ENCODE data around the gene ZC2HC1C. TPM values are rescaled to one million over a fixed set of nuclear protein-coding genes. Genes with fewer than 3 reads are reported as not detected.

Gene ZC2HC1C
- polyA plus RNA-seq, 1 donor from 2014 or later: 3.9 TPM

DNA sequence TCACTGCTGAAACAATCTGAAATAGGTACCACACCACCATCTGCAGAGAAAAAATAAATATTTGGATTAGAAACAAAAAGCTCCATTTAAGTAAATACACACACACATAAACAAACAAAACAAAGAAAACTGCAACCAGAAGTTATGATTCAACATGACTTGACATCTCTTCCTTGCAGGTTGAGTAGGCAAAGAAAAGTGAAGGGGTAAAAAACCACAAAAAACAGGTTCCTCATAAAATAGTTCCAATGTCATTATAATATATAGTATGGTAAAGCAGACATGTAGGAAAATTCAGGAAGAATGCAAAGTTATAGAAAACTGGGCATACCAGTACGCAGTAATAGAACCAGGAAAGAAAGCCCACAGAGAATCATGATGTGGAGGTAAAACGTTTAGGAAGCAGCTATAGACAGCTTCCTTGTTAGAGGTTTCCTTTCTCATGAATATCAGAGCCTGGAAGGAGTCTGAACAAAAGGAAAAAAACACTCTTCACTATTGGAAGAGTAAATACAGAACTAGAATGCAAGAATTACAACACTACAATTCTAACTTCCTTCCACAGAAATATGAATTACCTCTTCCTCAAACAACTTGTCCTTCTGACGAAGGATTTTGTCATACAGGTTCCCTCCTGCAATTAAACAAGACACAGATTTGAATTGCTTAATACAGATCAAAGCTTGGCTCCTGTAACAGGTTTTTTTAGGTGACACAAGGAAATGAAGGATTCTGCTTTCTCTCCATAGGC lies 51.3 kb downstream of the ZC2HC1C start:
- Histone ChIP-seq H3K9ac (ENCODE audit: low read length) (no peak overlapping the region), H3K4me2 (ENCODE audit: low read length) (no peak overlapping the region), H3K36me3 (ENCODE audit: insufficient read depth, low read length) (no peaks in the 10 kb centered on the region), H3F3A (ENCODE audit: insufficient read depth, low read length, poor library complexity, severe bottlenecking) (no peaks in the 10 kb centered on the region), H4K20me1 (ENCODE audit: insufficient read depth) (no peaks in the 10 kb centered on the region), H3K9me2 (ENCODE audit: insufficient read depth, low read length) (no peaks in the 10 kb centered on the region), H2AFZ (ENCODE audit: low read depth, low read length) (no peak overlapping the region), H3K27me3 (ENCODE audit: insufficient read depth, low read depth, low read length) (no peaks in the 10 kb centered on the region), H3K4me3 (ENCODE audit: low read length) (no peak overlapping the region), H3K27ac (ENCODE audit: low read length) (no peak overlapping the region), H3K9me3 (ENCODE audit: low read length) (no peaks in the 10 kb centered on the region), H3K79me2 (replicated peaks; ENCODE audit: insufficient read depth, low read length) (no peaks in the 10 kb centered on the region)
- TF ChIP-seq POLR2AphosphoS5 (IDR thresholded peaks at IDR 0.05): no peak
- no peak for TF ChIP-seq EZH2 (IDR thresholded peaks at IDR 0.05; ENCODE audit: borderline replicate concordance, insufficient read depth, low read length, poor library complexity, severe bottlenecking)
- TF ChIP-seq, protein P1, sequence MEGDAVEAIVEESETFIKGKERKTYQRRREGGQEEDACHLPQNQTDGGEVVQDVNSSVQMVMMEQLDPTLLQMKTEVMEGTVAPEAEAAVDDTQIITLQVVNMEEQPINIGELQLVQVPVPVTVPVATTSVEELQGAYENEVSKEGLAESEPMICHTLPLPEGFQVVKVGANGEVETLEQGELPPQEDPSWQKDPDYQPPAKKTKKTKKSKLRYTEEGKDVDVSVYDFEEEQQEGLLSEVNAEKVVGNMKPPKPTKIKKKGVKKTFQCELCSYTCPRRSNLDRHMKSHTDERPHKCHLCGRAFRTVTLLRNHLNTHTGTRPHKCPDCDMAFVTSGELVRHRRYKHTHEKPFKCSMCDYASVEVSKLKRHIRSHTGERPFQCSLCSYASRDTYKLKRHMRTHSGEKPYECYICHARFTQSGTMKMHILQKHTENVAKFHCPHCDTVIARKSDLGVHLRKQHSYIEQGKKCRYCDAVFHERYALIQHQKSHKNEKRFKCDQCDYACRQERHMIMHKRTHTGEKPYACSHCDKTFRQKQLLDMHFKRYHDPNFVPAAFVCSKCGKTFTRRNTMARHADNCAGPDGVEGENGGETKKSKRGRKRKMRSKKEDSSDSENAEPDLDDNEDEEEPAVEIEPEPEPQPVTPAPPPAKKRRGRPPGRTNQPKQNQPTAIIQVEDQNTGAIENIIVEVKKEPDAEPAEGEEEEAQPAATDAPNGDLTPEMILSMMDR (IDR thresholded peaks at IDR 0.05; ENCODE audit: poor library complexity, severe bottlenecking): no peak
- TF ChIP-seq SMC3 (conservative IDR thresholded peaks at IDR 0.05; ENCODE audit: poor library complexity): no peak
- TF ChIP-seq MXI1 (conservative IDR thresholded peaks at IDR 0.05; ENCODE audit: poor library complexity, severe bottlenecking): no peak
- TF ChIP-seq REST (IDR thresholded peaks at IDR 0.05; ENCODE audit: borderline replicate concordance): no peak
- no peak for TF ChIP-seq TAF1 (IDR thresholded peaks at IDR 0.05; ENCODE audit: low read depth)
- no peak for TF ChIP-seq RAD21 (conservative IDR thresholded peaks at IDR 0.05)
- no peak for TF ChIP-seq EP300 (conservative IDR thresholded peaks at IDR 0.05; ENCODE audit: poor library complexity, severe bottlenecking)

DNA sequence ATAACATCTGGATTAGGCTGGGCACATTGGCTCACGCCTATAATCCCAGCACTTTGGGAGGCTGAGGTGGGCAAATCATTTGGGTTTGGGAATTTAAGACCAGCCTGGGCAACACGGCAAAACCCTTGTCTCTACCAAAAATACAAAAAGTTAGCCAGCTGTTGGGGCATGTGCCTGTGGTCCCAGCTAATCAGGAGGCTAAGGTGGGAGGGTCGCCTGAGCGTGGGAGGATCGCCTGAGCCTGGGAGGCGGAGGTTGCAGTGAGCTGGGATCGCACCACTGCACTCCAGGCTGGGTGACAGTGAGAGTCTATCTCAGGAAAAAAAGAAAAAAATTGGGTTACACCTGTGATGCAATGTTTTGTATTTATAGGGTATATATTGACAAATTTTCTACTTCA lies 52.1 kb downstream of the ZC2HC1C start:
- H3K27ac ChIP-seq (ENCODE audit: low read length): no peak overlapping the region
- H3K36me3 ChIP-seq (ENCODE audit: insufficient read depth, low read length): no peaks in the 10 kb centered on the region
- H3K9me3 ChIP-seq (ENCODE audit: low read length): no peaks in the 10 kb centered on the region
- H3F3A ChIP-seq (ENCODE audit: insufficient read depth, low read length, poor library complexity, severe bottlenecking): no peaks in the 10 kb centered on the region
- H3K4me2 ChIP-seq (ENCODE audit: low read length): no peak overlapping the region
- TF ChIP-seq MXI1 (conservative IDR thresholded peaks at IDR 0.05; ENCODE audit: poor library complexity, severe bottlenecking): no peak
- TF ChIP-seq POLR2AphosphoS5 (IDR thresholded peaks at IDR 0.05): no peak
- TF ChIP-seq EZH2 (IDR thresholded peaks at IDR 0.05; ENCODE audit: borderline replicate concordance, insufficient read depth, low read length, poor library complexity, severe bottlenecking): no peak
- no peak for TF ChIP-seq TAF1 (IDR thresholded peaks at IDR 0.05; ENCODE audit: low read depth)
- TF ChIP-seq SMC3 (conservative IDR thresholded peaks at IDR 0.05; ENCODE audit: poor library complexity): no peak
- no peak for TF ChIP-seq EP300 (conservative IDR thresholded peaks at IDR 0.05; ENCODE audit: poor library complexity, severe bottlenecking)
- TF ChIP-seq, protein P1 (IDR thresholded peaks at IDR 0.05; ENCODE audit: poor library complexity, severe bottlenecking): no peak
- H3K4me3 ChIP-seq (ENCODE audit: low read length): no peak overlapping the region
- no peaks in the 10 kb centered on the region for H3K9me2 ChIP-seq (ENCODE audit: insufficient read depth, low read length)
- H3K27me3 ChIP-seq (ENCODE audit: insufficient read depth, low read depth, low read length): no peaks in the 10 kb centered on the region
- H2AFZ ChIP-seq (ENCODE audit: low read depth, low read length): no peak overlapping the region
- H4K20me1 ChIP-seq (ENCODE audit: insufficient read depth): no peaks in the 10 kb centered on the region
- H3K9ac ChIP-seq (ENCODE audit: low read length): no peak overlapping the region
- H3K79me2 ChIP-seq (replicated peaks; ENCODE audit: insufficient read depth, low read length): no peaks in the 10 kb centered on the region
